Measurements from ENCODE around the gene ADRA2B. TPM values are rescaled to one million over a fixed set of nuclear protein-coding genes. Genes with fewer than 3 reads are reported as not detected.

ADRA2B gene
- total RNA-seq, 1 donor from 2014 or later = 0.14 TPM

GRCh38 chr2:96098900-96099590 lies 17.3 kb downstream of the ADRA2B start:
- ATAC-seq = peak; percentile 32
- Histone ChIP-seq H3K36me3 (no peaks in the 10 kb centered on the region), H3K4me1 (no peaks in the 10 kb centered on the region), H3K9me3 (no peaks in the 10 kb centered on the region), H3K27me3 (no peaks in the 10 kb centered on the region), H3K4me3 (no peak overlapping the region), H3K27ac (no peak overlapping the region)
- DNase-seq = peak; percentile 46
- TF ChIP-seq CTCF (IDR thresholded peaks at IDR 0.05) = no peak
- intact Hi-C loops (cut with DNase I) = no loop called here

- Histone ChIP-seq H3K4me3 (no peak overlapping the region), H3K36me3 (no peaks in the 10 kb centered on the region), H3K9me3 (no peaks in the 10 kb centered on the region), H3K27me3 (no peaks in the 10 kb centered on the region), H3K27ac (no peak overlapping the region), H3K4me1 (no peaks in the 10 kb centered on the region)
- no peak for DNase-seq
- intact Hi-C loops (cut with DNase I) = no loop called here
- TF ChIP-seq CTCF (IDR thresholded peaks at IDR 0.05) = no peak
- no peak for ATAC-seq
Observed at GRCh38 chr2:96097951-96098823, 18.2 kb downstream of the ADRA2B start.

- intact Hi-C loops (cut with DNase I) = no loop called here
- no peak overlapping the region for H3K4me3 ChIP-seq
- no peaks in the 10 kb centered on the region for H3K4me1 ChIP-seq
- ATAC-seq (no peak), DNase-seq (no peak)
- no peak for TF ChIP-seq CTCF (IDR thresholded peaks at IDR 0.05)
- H3K27me3 ChIP-seq = no peaks in the 10 kb centered on the region
- no peaks in the 10 kb centered on the region for H3K9me3 ChIP-seq
- H3K36me3 ChIP-seq = no peaks in the 10 kb centered on the region
- H3K27ac ChIP-seq = no peak overlapping the region
Observed at GRCh38 chr2:96097441-96097840, 18.9 kb downstream of the ADRA2B start.

DNA sequence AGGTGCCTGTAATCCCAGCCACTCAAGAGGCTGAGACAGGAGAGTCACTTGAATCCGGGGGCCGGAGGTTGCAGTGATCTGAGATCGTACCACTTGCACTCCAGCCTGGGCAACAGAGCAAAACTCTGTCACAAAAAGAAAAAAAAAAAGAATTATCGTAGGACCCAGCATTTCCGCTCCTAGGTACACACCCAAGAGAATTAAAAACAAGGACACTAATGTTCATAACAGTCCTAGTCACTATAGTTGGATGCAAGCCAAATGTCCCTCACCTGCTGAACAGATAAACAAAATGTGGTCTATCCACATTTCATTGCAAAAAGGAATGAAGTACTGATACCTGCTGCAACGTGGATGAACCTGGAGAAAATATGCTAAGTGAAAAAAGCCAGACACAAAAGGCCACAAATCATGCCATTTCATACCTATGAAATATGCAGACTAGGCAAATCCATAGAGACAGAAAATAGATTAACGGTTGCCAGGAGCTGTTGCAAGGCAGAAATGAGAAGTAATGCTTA lies 21.2 kb downstream of the ADRA2B start:
- intact Hi-C loops (cut with DNase I) = no loop called here
- TF ChIP-seq CTCF (IDR thresholded peaks at IDR 0.05) = no peak
- no peak for DNase-seq
- Histone ChIP-seq H3K36me3 (no peaks in the 10 kb centered on the region), H3K4me3 (no peak overlapping the region), H3K27ac (no peak overlapping the region), H3K27me3 (no peaks in the 10 kb centered on the region), H3K9me3 (no peaks in the 10 kb centered on the region), H3K4me1 (no peaks in the 10 kb centered on the region)
- ATAC-seq = no peak

- DNase-seq = no peak
- Histone ChIP-seq H3K4me1 (no peaks in the 10 kb centered on the region), H3K27me3 (no peaks in the 10 kb centered on the region), H3K36me3 (no peaks in the 10 kb centered on the region), H3K27ac (no peak overlapping the region), H3K9me3 (no peaks in the 10 kb centered on the region), H3K4me3 (no peak overlapping the region)
- no peak for TF ChIP-seq CTCF (IDR thresholded peaks at IDR 0.05)
- no peak for ATAC-seq
- intact Hi-C loops (cut with DNase I) = no loop called here
Observed at GRCh38 chr2:96093528-96093927, 22.8 kb downstream of the ADRA2B start.

Data from upper lobe of right lung (tissue), 1 donor.